Prostate gland (tissue), 2 donors: ENCODE measurements around the gene TEX14.

Experiments used
- CTCF ChIP-seq, 4 experiments: fragments of 200-600 bp in 2 of 4; fragments of 450-650 bp in 2 of 4; sonication (generic) in 2 of 4; IDR thresholded peaks; 1 replicate in 3 of 4; 2 replicates in 1 of 4; pipeline ENCODE4 v1.5.1; 2016 to 2019; ENCODE audit warnings: antibody characterized with exemption in 4 of 4, mild to moderate bottlenecking in 2 of 4, moderate library complexity in 2 of 4
- POLR2A ChIP-seq: fragments of 450-650 bp; IDR thresholded peaks from one replicate; pipeline ENCODE4 v1.6.1; 2016; ENCODE audit warnings: antibody characterized with exemption, mild to moderate bottlenecking
- POLR2AphosphoS5 ChIP-seq: sonication (generic); formaldehyde crosslinking; IDR thresholded peaks from one replicate; pipeline ENCODE4 v1.6.1; 2017; ENCODE audit warnings: antibody characterized with exemption

- TF ChIP-seq CTCF (IDR thresholded peaks at IDR 0.05) (no peak), POLR2A (no peak), POLR2AphosphoS5 (no peak)
Observed at GRCh38 chr17:58615768-58616659, 75.8 kb downstream of the TEX14 start.
